Dendritic cell treated with granulocyte-macrophage colony-stimulating factor and Interleukin-4, amounts not matched to agents 40 ng/mL and 50 ng/mL, for 4 days (primary cell): ENCODE data around the gene MDH1.
A peak's percentile ranks its signal among the peaks of the same experiment; 100 is the strongest.
"Not testable (repeated sequence)": the region's sequence is repeated elsewhere in the genome, so short reads cannot be mapped to it uniquely, and the experiment has no call there.

Experiments
- H3K27ac Mint-ChIP-seq: one replicate; pipeline ENCODE4 v1.8.0; 2022; ENCODE audit warnings: mild to moderate bottlenecking, mixed read lengths
- H3K27me3 Mint-ChIP-seq: one replicate; pipeline ENCODE4 v1.8.0; 2022; ENCODE audit warnings: mild to moderate bottlenecking, mixed read lengths
- H3K36me3 Mint-ChIP-seq: one replicate; pipeline ENCODE4 v1.8.0; 2022; ENCODE audit warnings: low read depth, mixed read lengths
- H3K4me1 Mint-ChIP-seq: one replicate; pipeline ENCODE4 v1.8.0; 2022; ENCODE audit warnings: low read depth, mixed read lengths
- H3K4me3 Mint-ChIP-seq: one replicate; pipeline ENCODE4 v1.8.0; 2022; ENCODE audit warnings: mild to moderate bottlenecking, moderate library complexity, mixed read lengths
- H3K9me3 Mint-ChIP-seq: one replicate; pipeline ENCODE4 v1.8.0; 2022; ENCODE audit warnings: mixed read lengths
- intact Hi-C: fragments of 100-400 bp; cut with micrococcal nuclease; formaldehyde crosslinking; loops from one replicate; pipeline ENCODE4 v1.15.0; 2022

MDH1 gene

DNA sequence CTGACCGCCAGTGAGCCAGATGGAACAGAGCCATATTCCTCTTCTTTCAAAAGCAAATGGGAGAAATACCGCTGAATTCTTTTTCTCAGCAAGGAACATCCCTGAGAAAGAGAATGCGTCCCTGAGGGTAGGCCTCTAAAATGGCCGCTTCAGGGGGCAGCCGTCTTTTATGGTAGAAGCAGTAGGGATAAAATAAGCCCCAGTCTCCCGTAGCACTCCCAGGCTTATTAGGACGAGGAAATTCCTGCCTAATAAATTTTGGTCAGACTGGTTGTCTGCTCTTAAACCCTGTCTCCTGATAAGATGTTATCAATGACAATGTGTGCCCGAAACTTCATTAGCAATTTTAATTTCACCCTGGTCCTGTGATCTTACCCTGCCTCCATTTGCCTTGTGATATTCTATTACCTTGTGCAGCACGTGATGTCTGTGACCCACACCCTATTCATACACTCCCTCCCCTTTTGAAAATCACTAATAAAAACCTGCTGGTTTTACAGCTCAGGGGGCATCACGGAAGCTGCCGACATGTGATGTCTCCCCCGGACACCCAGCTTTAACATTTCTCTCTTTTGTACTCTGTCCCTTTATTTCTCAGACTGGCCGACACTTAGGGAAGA lies 14.9 kb upstream of the MDH1 start:
- H3K27ac Mint-ChIP-seq, H3K27me3 Mint-ChIP-seq, H3K4me1 Mint-ChIP-seq, H3K4me3 Mint-ChIP-seq, intact Hi-C loops: not testable (repeated sequence)
- peaks cover 22% of the 10 kb centered on the region for H3K36me3 Mint-ChIP-seq
- H3K9me3 Mint-ChIP-seq, result peaks cover 30% of the 10 kb centered on the region

GRCh38 chr2:63576546-63576945 lies 12.2 kb upstream of the MDH1 start:
- Mint-ChIP-seq H3K9me3 (peaks cover 15% of the 10 kb centered on the region), H3K4me1 (peaks cover 12% of the 10 kb centered on the region), H3K36me3 (peaks cover 11% of the 10 kb centered on the region), H3K4me3 (no peak overlapping the region), H3K27me3 (no peaks in the 10 kb centered on the region), H3K27ac (no peak overlapping the region)
- intact Hi-C loops, result no loop called here

DNA sequence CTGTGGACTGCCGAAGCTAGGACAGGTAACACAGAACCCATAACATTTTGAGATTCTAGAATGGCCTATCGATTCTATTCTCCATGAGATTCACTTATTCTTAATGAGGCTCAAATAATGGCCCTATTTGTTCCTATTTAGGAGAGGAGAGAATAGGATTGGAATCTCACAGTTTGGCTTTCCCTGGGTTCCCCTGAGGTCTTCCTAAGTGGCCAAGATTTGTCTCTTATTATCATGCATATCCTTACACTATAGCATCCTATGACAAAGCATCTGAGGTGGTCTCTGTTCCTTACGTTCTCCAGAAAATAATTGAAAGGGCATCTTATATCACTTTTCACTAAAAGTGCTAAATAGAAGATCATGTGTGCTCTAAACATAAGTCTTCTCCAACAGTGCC lies 10.0 kb upstream of the MDH1 start:
- Mint-ChIP-seq H3K9me3 (peaks cover 14% of the 10 kb centered on the region), H3K4me3 (no peak overlapping the region), H3K27me3 (no peaks in the 10 kb centered on the region), H3K27ac (no peak overlapping the region), H3K36me3 (peaks cover 6% of the 10 kb centered on the region), H3K4me1 (peaks cover 25% of the 10 kb centered on the region)
- intact Hi-C loops, result no loop called here

- intact Hi-C loops, result loop anchor here (10.0 kb wide), 1 partner anchor 876 kb away; the partner anchor contains the start of gene EHBP1
- H3K27me3 Mint-ChIP-seq, result no peaks in the 10 kb centered on the region
- peak overlapping the region; percentile 74 for H3K27ac Mint-ChIP-seq
- H3K36me3 Mint-ChIP-seq, result no peaks in the 10 kb centered on the region
- H3K9me3 Mint-ChIP-seq, result peaks cover 7% of the 10 kb centered on the region
- H3K4me3 Mint-ChIP-seq, result no peak overlapping the region
- H3K4me1 Mint-ChIP-seq, result peaks cover 25% of the 10 kb centered on the region
Observed at GRCh38 chr2:63580651-63581297, 8.0 kb upstream of the MDH1 start.

DNA sequence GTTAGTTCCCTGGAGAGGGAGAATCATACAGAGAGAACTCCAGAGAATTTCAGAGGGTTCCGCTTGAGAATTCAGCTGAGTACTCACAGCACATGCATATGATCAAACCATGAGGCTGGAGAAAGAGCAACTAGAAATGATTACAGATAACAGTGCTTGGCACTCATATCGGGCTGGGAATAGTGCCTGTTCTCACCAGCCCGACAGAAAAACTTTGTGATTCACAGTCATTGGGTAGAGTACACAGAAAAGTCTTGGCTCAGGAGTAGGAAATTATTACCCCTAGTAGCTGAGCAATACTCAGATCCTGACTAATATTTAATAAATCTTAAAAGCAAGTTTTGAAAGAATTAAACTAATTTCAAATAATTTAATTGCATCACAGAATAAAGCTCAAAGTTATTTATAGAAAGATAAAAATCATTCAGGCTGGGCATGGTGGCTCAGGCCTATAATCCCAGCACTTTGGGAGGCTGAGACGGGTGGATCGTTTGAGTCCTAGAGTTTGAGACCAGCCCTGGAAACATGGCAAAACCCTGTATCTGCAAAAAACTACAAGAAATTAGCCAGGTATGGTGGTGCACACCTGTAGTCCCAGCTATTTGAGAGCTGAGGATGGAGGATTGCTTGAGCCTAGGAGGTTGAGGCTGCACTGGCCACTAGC lies 7.3 kb upstream of the MDH1 start:
- intact Hi-C loops, result loop anchor here (10.0 kb wide), 1 partner anchor 877 kb away; the partner anchor contains the start of gene EHBP1
- H3K4me3 Mint-ChIP-seq, result no peak overlapping the region
- H3K36me3 Mint-ChIP-seq, result no peaks in the 10 kb centered on the region
- no peaks in the 10 kb centered on the region for H3K27me3 Mint-ChIP-seq
- peak overlapping the region; percentile 74 for H3K27ac Mint-ChIP-seq
- H3K9me3 Mint-ChIP-seq, result peaks cover 7% of the 10 kb centered on the region
- peaks cover 27% of the 10 kb centered on the region for H3K4me1 Mint-ChIP-seq

DNA sequence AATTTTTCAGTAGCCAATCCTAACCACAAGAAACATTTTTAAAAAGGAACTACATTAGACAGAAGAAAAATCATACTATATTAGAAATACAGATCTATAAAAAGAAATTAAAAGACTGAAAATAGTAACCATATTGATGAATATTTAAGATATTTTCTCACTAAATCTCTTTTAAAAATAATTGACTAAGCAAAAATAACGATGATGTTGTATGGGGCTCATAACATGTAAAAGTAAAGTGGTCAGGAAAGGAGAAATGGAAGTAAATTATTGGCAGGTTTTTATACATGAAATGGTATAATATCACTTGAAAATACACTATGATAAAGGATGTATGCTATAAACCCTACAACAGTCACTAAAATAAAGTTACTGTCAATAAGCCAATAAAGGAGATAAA lies 5.9 kb upstream of the MDH1 start:
- peak overlapping the region; percentile 56 for H3K27ac Mint-ChIP-seq
- peaks cover under 1% of the 10 kb centered on the region for H3K36me3 Mint-ChIP-seq
- peaks cover 38% of the 10 kb centered on the region for H3K4me1 Mint-ChIP-seq
- H3K27me3 Mint-ChIP-seq, result no peaks in the 10 kb centered on the region
- no peak overlapping the region for H3K4me3 Mint-ChIP-seq
- peaks cover 7% of the 10 kb centered on the region for H3K9me3 Mint-ChIP-seq
- intact Hi-C loops, result loop anchor here (10.0 kb wide), 1 partner anchor 878 kb away; the partner anchor contains the start of gene EHBP1

GRCh38 chr2:63587814-63588384 lies 864 bp upstream of the MDH1 start:
- H3K4me3 Mint-ChIP-seq, result peak overlapping the region; percentile 99
- H3K27me3 Mint-ChIP-seq, result no peaks in the 10 kb centered on the region
- H3K27ac Mint-ChIP-seq, result peak overlapping the region; percentile 97
- H3K36me3 Mint-ChIP-seq, result peaks cover 27% of the 10 kb centered on the region
- H3K9me3 Mint-ChIP-seq, result peaks cover 6% of the 10 kb centered on the region
- H3K4me1 Mint-ChIP-seq, result peaks cover 41% of the 10 kb centered on the region
- intact Hi-C loops, result loop anchor here (1.0 to 10.0 kb wide), 5 partner anchors 8 to 883 kb away; partner anchors contain the start of genes EHBP1 and UGP2

- H3K27me3 Mint-ChIP-seq, result no peaks in the 10 kb centered on the region
- H3K4me1 Mint-ChIP-seq, result peaks cover 50% of the 10 kb centered on the region
- H3K4me3 Mint-ChIP-seq, result peak overlapping the region; percentile 99
- peak overlapping the region; percentile 97 for H3K27ac Mint-ChIP-seq
- peaks cover 41% of the 10 kb centered on the region for H3K36me3 Mint-ChIP-seq
- H3K9me3 Mint-ChIP-seq, result no peaks in the 10 kb centered on the region
- intact Hi-C loops, result loop anchor here (2.0 to 10.0 kb wide), 3 partner anchors 251 to 885 kb away; partner anchors contain the start of genes EHBP1 and UGP2
Observed at GRCh38 chr2:63589148-63589958, 590 bp downstream of the MDH1 start.

GRCh38 chr2:63590626-63591408 lies 2.1 kb downstream of the MDH1 start:
- peaks cover 60% of the 10 kb centered on the region for H3K4me1 Mint-ChIP-seq
- H3K27me3 Mint-ChIP-seq, result no peaks in the 10 kb centered on the region
- H3K27ac Mint-ChIP-seq, result peak overlapping the region; percentile 97
- intact Hi-C loops, result no loop called here
- peaks cover 54% of the 10 kb centered on the region for H3K36me3 Mint-ChIP-seq
- H3K9me3 Mint-ChIP-seq, result no peaks in the 10 kb centered on the region
- peak overlapping the region; percentile 26 for H3K4me3 Mint-ChIP-seq

- H3K36me3 Mint-ChIP-seq, result peaks cover 54% of the 10 kb centered on the region
- H3K4me3 Mint-ChIP-seq, result no peak overlapping the region
- H3K27me3 Mint-ChIP-seq, result no peaks in the 10 kb centered on the region
- H3K9me3 Mint-ChIP-seq, result no peaks in the 10 kb centered on the region
- H3K27ac Mint-ChIP-seq, result peak overlapping the region; percentile 97
- peaks cover 64% of the 10 kb centered on the region for H3K4me1 Mint-ChIP-seq
- intact Hi-C loops, result no loop called here
Observed at GRCh38 chr2:63591566-63592175, 2.9 kb downstream of the MDH1 start.

DNA sequence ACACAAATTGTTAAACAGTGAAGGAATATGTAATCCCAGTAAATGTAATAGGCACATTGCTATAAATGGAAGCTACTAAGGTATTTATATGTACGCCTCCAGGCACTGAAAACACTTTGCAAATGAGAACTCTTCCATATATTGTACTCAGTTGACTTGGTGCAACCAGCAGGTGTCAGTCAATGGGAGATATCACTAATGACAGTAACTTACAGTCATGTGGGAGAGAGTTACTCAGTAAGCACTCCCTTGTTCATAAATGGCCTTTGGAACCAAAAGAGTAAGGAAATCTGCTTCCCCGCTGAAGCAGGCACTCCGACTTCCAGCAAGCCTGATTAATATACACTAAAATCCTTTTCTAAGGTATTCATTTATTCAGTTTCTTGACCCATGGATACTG lies 5.9 kb downstream of the MDH1 start:
- H3K27me3 Mint-ChIP-seq, result no peaks in the 10 kb centered on the region
- intact Hi-C loops, result no loop called here
- H3K9me3 Mint-ChIP-seq, result no peaks in the 10 kb centered on the region
- no peak overlapping the region for H3K27ac Mint-ChIP-seq
- no peak overlapping the region for H3K4me3 Mint-ChIP-seq
- peaks cover 59% of the 10 kb centered on the region for H3K36me3 Mint-ChIP-seq
- peaks cover 54% of the 10 kb centered on the region for H3K4me1 Mint-ChIP-seq

- no peaks in the 10 kb centered on the region for H3K27me3 Mint-ChIP-seq
- H3K4me3 Mint-ChIP-seq, result no peak overlapping the region
- intact Hi-C loops, result loop anchor here (1.0 kb wide), 1 partner anchor 8 kb away; the partner anchor contains the start of genes MDH1 and WDPCP
- H3K27ac Mint-ChIP-seq, result peak overlapping the region; percentile 65
- H3K36me3 Mint-ChIP-seq, result peaks cover 72% of the 10 kb centered on the region
- no peaks in the 10 kb centered on the region for H3K9me3 Mint-ChIP-seq
- peaks cover 40% of the 10 kb centered on the region for H3K4me1 Mint-ChIP-seq
Observed at GRCh38 chr2:63596401-63596883, 7.7 kb downstream of the MDH1 start.
